Astrocyte (in vitro differentiated cells and primary cell): ENCODE data around the gene ENPP6.

ENCODE experiments used
- CTCF ChIP-seq: IDR thresholded peaks from 2 replicates; pipeline ENCODE4 v1.5.1; 2011; ENCODE audit warnings: low read depth, mild to moderate bottlenecking, inconsistent platforms, low read length, moderate library complexity; ENCODE audit not compliant: insufficient read depth
- EZH2 ChIP-seq: IDR thresholded peaks from 2 replicates; pipeline ENCODE4 v1.6.1; 2012; ENCODE audit warnings: mild to moderate bottlenecking, low read length, inconsistent platforms; ENCODE audit not compliant: insufficient read depth

- TF ChIP-seq CTCF (no peak), EZH2 (no peak)
Observed at GRCh38 chr4:184235526-184235925, 17.9 kb upstream of the ENPP6 start.
